Measurements from ENCODE around the gene SFMBT2. TPM values are rescaled to one million over a fixed set of nuclear protein-coding genes. Genes with fewer than 3 reads are reported as not detected.

SFMBT2 gene
- total RNA-seq, 1 donor from 2014 or later, result 18.7 TPM

- peaks cover 7% of the 10 kb centered on the region for H3K27me3 Mint-ChIP-seq
- H3K4me3 Mint-ChIP-seq, result no peak overlapping the region
- no peaks in the 10 kb centered on the region for H3K36me3 Mint-ChIP-seq (ENCODE audit: low read depth)
- H3K27ac Mint-ChIP-seq, result no peak overlapping the region
- ATAC-seq (ENCODE audit: low read depth), result no peak
- DNase-seq, result no peak
- CTCF ChIA-PET, result no interaction called here
- intact Hi-C loops (cut with micrococcal nuclease), result no loop called here
- no peaks in the 10 kb centered on the region for H3K9me3 Mint-ChIP-seq
- POLR2A ChIA-PET, result no interaction called here
- peaks cover 12% of the 10 kb centered on the region for H3K4me1 Mint-ChIP-seq
- no peak for TF ChIP-seq CTCF (IDR thresholded peaks at IDR 0.05)
Observed at GRCh38 chr10:7152341-7152740, 258.5 kb downstream of the SFMBT2 start.

- ATAC-seq (ENCODE audit: low read depth), result no peak
- Mint-ChIP-seq H3K4me1 (peaks cover 4% of the 10 kb centered on the region), H3K27ac (no peak overlapping the region), H3K36me3 (ENCODE audit: low read depth) (no peaks in the 10 kb centered on the region), H3K4me3 (no peak overlapping the region), H3K9me3 (no peaks in the 10 kb centered on the region), H3K27me3 (peaks cover 11% of the 10 kb centered on the region)
- ChIA-PET CTCF (no interaction called here), POLR2A (no interaction called here)
- TF ChIP-seq CTCF (IDR thresholded peaks at IDR 0.05), result no peak
- intact Hi-C loops (cut with micrococcal nuclease), result no loop called here
- DNase-seq, result no peak
Observed at GRCh38 chr10:7151538-7151937, 259.3 kb downstream of the SFMBT2 start.

- Mint-ChIP-seq H3K27ac (no peak overlapping the region), H3K9me3 (no peaks in the 10 kb centered on the region), H3K27me3 (peaks cover 11% of the 10 kb centered on the region), H3K4me3 (no peak overlapping the region), H3K4me1 (no peaks in the 10 kb centered on the region), H3K36me3 (ENCODE audit: low read depth) (no peaks in the 10 kb centered on the region)
- no peak for ATAC-seq (ENCODE audit: low read depth)
- CTCF ChIA-PET, result interaction anchor here (0.5 kb wide), 1 partner anchor 537 kb away, joined by 3 read pairs; no protein-coding TSS in a partner anchor
- POLR2A ChIA-PET, result no interaction called here
- TF ChIP-seq CTCF (IDR thresholded peaks at IDR 0.05), result no peak
- no peak for DNase-seq
- intact Hi-C loops (cut with micrococcal nuclease), result no loop called here
Observed at GRCh38 chr10:7150349-7150748, 260.5 kb downstream of the SFMBT2 start.

- no peaks in the 10 kb centered on the region for H3K36me3 Mint-ChIP-seq (ENCODE audit: low read depth)
- TF ChIP-seq CTCF (IDR thresholded peaks at IDR 0.05), result no peak
- ATAC-seq (ENCODE audit: low read depth) (no peak), DNase-seq (no peak)
- no peaks in the 10 kb centered on the region for H3K4me1 Mint-ChIP-seq
- ChIA-PET POLR2A (no interaction called here), CTCF (no interaction called here)
- H3K27me3 Mint-ChIP-seq, result peaks cover 8% of the 10 kb centered on the region
- intact Hi-C loops (cut with micrococcal nuclease), result no loop called here
- H3K9me3 Mint-ChIP-seq, result peaks cover 2% of the 10 kb centered on the region
- H3K4me3 Mint-ChIP-seq, result no peak overlapping the region
- no peak overlapping the region for H3K27ac Mint-ChIP-seq
Observed at GRCh38 chr10:7146189-7146588, 264.6 kb downstream of the SFMBT2 start.

- CTCF ChIA-PET, result interaction anchor here (1.5 kb wide), 1 partner anchor 15 kb away, joined by 4 read pairs; no protein-coding TSS in a partner anchor
- no peak overlapping the region for H3K4me3 Mint-ChIP-seq
Observed at GRCh38 chr10:7136016-7136415, 274.8 kb downstream of the SFMBT2 start.

More at GRCh38 chr10:7136016-7136415, 274.8 kb downstream of the SFMBT2 start:
- Mint-ChIP-seq H3K9me3 (no peaks in the 10 kb centered on the region), H3K36me3 (ENCODE audit: low read depth) (no peaks in the 10 kb centered on the region), H3K4me1 (peaks cover 4% of the 10 kb centered on the region), H3K27ac (no peak overlapping the region), H3K27me3 (peaks cover 8% of the 10 kb centered on the region)
- DNase-seq (no peak), ATAC-seq (ENCODE audit: low read depth) (no peak)
- POLR2A ChIA-PET, result no interaction called here
- intact Hi-C loops (cut with micrococcal nuclease), result no loop called here
- no peak for TF ChIP-seq CTCF (IDR thresholded peaks at IDR 0.05)

All from activated B cell treated with CpG ODN at 0.5 μM for 24 hours (primary cell).